K562 (cell line): Measurements from ENCODE around the gene JUNB. TPM values are rescaled to one million over a fixed set of nuclear protein-coding genes. Genes with fewer than 3 reads are reported as not detected.
A peak's percentile ranks its signal among the peaks of the same experiment; 100 is the strongest.

Experiments used
- CHD2 ChIP-seq: IDR thresholded peaks from 2 replicates; pipeline ENCODE4 v1.6.1; 2011; ENCODE audit warnings: low read depth, low read length
- FOXK2 ChIP-seq, 2 experiments: fragments of 450-650 bp; IDR thresholded peaks in 1 of 2; conservative IDR thresholded peaks in 1 of 2; 2 replicates each; pipeline ENCODE4 v1.6.1; 2016; ENCODE audit warnings: low read depth in 2 of 2, mild to moderate bottlenecking in 1 of 2
- GATA2 ChIP-seq: sonication (generic); formaldehyde crosslinking; IDR thresholded peaks from 2 replicates; pipeline ENCODE4 v1.4.0; 2020; ENCODE audit warnings: mild to moderate bottlenecking, missing genetic modification reagents
- NFIC ChIP-seq: fragments of 450-650 bp; IDR thresholded peaks from 2 replicates; pipeline ENCODE4 v1.6.1; 2017; ENCODE audit warnings: mild to moderate bottlenecking, inconsistent platforms
- PHTF2 ChIP-seq: fragments of 250-450 bp; sonication (Bioruptor Pico); IDR thresholded peaks from 2 replicates; pipeline ENCODE4 v1.5.0; 2021; ENCODE audit warnings: mild to moderate bottlenecking
- RNF2 ChIP-seq: sonication (generic); IDR thresholded peaks from 2 replicates; pipeline ENCODE4 v1.6.1; 2016
- SMARCE1 ChIP-seq: fragments of 450-650 bp; IDR thresholded peaks from 2 replicates; pipeline ENCODE4 v1.7.1; 2016; ENCODE audit warnings: mild to moderate bottlenecking
- SNRNP70 ChIP-seq: fragments of 200-400 bp; formaldehyde crosslinking; optimal IDR thresholded peaks from 2 replicates; pipeline ENCODE3; 2017; ENCODE audit warnings: low read depth, low read length
- TBL1XR1 ChIP-seq, 2 experiments: IDR thresholded peaks; 2 replicates each; pipeline ENCODE4 v1.6.1; 2012; ENCODE audit warnings: improper control_type of control experiment in 2 of 2, low read length in 2 of 2, mild to moderate bottlenecking in 1 of 2
- THRB ChIP-seq: fragments of 450-650 bp; formaldehyde crosslinking; conservative IDR thresholded peaks from 2 replicates; pipeline ENCODE4 v1.4.0; 2022; ENCODE audit warnings: mild to moderate bottlenecking, missing genetic modification characterization
- ZBTB40 ChIP-seq, 2 experiments: fragments of 450-650 bp in 1 of 2; sonication (generic) in 1 of 2; formaldehyde crosslinking in 1 of 2; IDR thresholded peaks; 2 replicates each; pipeline versions ENCODE4 v1.7.1 to v1.9.0; 2016 to 2022; ENCODE audit warnings: inconsistent platforms in 1 of 2, mild to moderate bottlenecking in 1 of 2, missing genetic modification reagents in 1 of 2
- ZFPM2 ChIP-seq: fragments of 250-450 bp; sonication (Bioruptor Pico); IDR thresholded peaks from 2 replicates; pipeline ENCODE4 v1.5.1; 2022; ENCODE audit warnings: mild to moderate bottlenecking
- ZNF512 ChIP-seq: IDR thresholded peaks from 2 replicates; pipeline ENCODE4 v1.6.1; 2016; ENCODE audit warnings: missing genetic modification characterization, missing compliant biosample characterization
- polyA plus RNA-seq, 8 experiments: library from polyadenylated mRNA; depleted of rRNA in 4 of 8; stranded (reverse) in 5 of 8; unstranded in 3 of 8; fragments of >200 nt; fragmentation: Nextera tagmentation in 2 of 8; fragmentation: Illumina TruSeq in 1 of 8; extraction: Ambion mirVana in 2 of 8; extraction: Trizol in 1 of 8; gene quantifications; 2 replicates each; pipeline versions ENCODE4 v1.2.1 to v1.2.3, GENCODE V29; 2011 to 2014; ENCODE audit warnings: inconsistent platforms in 1 of 8, missing spikeins in 1 of 8
- total RNA-seq, 7 experiments: library from RNA; depleted of rRNA in 6 of 7; stranded (reverse); fragments of >200 nt in 6 of 7; fragmentation: Illumina TruSeq in 2 of 7; extraction: Trizol in 2 of 7; gene quantifications; 2 replicates each; pipeline versions ENCODE4 v1.2.1 to v1.2.3, GENCODE V29; 2011 to 2021; ENCODE audit warnings: low replicate concordance in 1 of 7
- TF ChIP-seq, protein P1 (sequence below): fragments of 250-450 bp; sonication (Bioruptor Pico); IDR thresholded peaks from 2 replicates; pipeline ENCODE4 v1.9.0; 2021; ENCODE audit warnings: mild to moderate bottlenecking

The JUNB gene
- total and polyA plus RNA-seq, 9 of the 15 experiments (the other 6 are each of a cell fraction or from before 2014, with no cell fraction given) = 0.23 to 88.1 (median 13.1) TPM

DNA sequence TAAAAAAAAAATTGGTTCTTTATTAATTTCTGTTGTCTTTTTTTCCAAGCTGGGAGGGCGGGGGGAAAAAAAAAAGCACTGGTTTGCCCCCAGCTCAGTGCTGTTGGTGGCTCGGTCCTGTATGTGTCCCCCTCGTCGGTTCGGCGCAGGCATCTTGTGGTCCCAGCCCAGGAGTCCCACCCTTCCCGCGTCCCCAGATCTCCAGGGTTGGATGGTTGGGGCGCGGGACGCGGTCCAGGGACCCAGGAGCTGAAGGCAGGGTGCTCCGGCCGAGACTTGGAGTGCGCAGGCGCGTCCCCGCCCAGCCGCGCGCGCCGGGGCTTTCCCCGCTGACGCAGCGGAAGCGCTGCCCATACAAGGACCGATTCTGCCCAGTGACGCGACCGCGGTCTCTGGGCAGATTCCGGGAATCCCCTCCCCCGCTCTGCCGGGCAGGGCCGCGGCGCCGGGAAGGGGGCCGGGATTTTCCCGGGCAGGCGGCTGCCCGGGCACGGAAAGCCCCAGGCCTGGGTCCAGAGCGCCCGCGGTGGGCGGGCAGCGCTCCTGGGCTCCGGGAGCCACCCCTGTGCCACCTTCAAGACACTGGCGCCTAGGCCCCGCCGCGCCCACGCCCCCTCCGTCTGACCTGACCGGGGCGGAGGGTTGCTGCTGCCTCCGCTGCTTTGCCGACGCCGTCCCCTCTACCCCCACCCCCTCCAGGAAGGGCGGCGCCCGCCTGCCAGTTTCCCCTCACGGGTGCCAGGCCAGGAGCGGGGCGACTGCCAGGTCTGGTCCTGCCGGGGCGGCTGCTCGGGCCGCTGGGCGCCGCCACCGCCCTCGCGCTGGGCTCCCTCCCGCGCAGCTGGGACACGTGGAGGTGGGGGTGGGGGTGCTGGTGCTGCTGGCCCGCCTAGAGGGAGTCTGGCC, 2.3 kb downstream of the JUNB start (continued):
- TF ChIP-seq THRB (CRISPR knock-in tag) (no peak), ZFPM2 (CRISPR knock-in tag) (no peak), PHTF2 (CRISPR knock-in tag) (no peak), TBL1XR1 (IDR thresholded peaks at IDR 0.05; ENCODE audit: low read length in 2 of 2) (peak in 1 of 2 experiments; percentile 17; a peak in 2 of 4 replicates), ZBTB40 (IDR thresholded peaks at IDR 0.05) (no peak), ZBTB40 (CRISPR knock-in tag; IDR thresholded peaks at IDR 0.05) (no peak), SNRNP70 (no peak), FOXK2 (conservative IDR thresholded peaks at IDR 0.05 in 1 of 2, IDR thresholded peaks at IDR 0.05 in 1 of 2; ENCODE audit: low read depth in 2 of 2) (no peak), RNF2 (peak; percentile 14; the same call in 1 of the 2 replicates), ZNF512 (no peak), SMARCE1 (no peak), CHD2 (peak; percentile 70), NFIC (0 out of 2 replicates have a peak, but pooled peaks have one; percentile 3), GATA2 (CRISPR knock-in tag) (no peak)
- TF ChIP-seq, protein P1, sequence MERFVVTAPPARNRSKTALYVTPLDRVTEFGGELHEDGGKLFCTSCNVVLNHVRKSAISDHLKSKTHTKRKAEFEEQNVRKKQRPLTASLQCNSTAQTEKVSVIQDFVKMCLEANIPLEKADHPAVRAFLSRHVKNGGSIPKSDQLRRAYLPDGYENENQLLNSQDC = no peak
